Spleen (tissue), 11 donors: ENCODE data around the gene ARHGDIG. TPM values are rescaled to one million over a fixed set of nuclear protein-coding genes. Genes with fewer than 3 reads are reported as not detected.

Experiments
- DNase-seq: peaks from one replicate; pipeline ENCODE4 v3.0.0-alpha.2; 2020
- H3K27ac ChIP-seq, 8 donors: fragments of 200-600 bp; sonication (generic) in 7 of 8; 1 replicate in 4 of 8; 2 replicates in 4 of 8; pipeline versions ENCODE4 v1.5.0 to v1.8.0; 2016 to 2021; ENCODE audit warnings: inconsistent platforms in 4 of 8, mild to moderate bottlenecking in 4 of 8, moderate library complexity in 1 of 8
- H3K27me3 ChIP-seq, 7 donors: fragments of 200-600 bp; sonication (generic) in 6 of 7; replicated peaks in 1 of 7; 1 replicate in 4 of 7; 2 replicates in 3 of 7; pipeline versions ENCODE4 v1.5.0 to v1.8.0; 2016 to 2021; ENCODE audit warnings: inconsistent platforms in 3 of 7, mild to moderate bottlenecking in 1 of 7
- H3K36me3 ChIP-seq, 6 donors: fragments of 200-600 bp; sonication (generic) in 5 of 6; 1 replicate in 4 of 6; 2 replicates in 2 of 6; pipeline versions ENCODE4 v1.5.0 to v1.8.0; 2016 to 2021; ENCODE audit warnings: inconsistent platforms in 2 of 6
- H3K4me1 ChIP-seq, 6 donors: fragments of 200-600 bp; sonication (generic) in 5 of 6; 1 replicate in 3 of 6; 2 replicates in 3 of 6; pipeline versions ENCODE4 v1.5.0 to v1.8.0; 2016 to 2021; ENCODE audit warnings: inconsistent platforms in 3 of 6
- H3K4me3 ChIP-seq, 8 donors: fragments of 200-600 bp; sonication (generic) in 7 of 8; 1 replicate in 4 of 8; 2 replicates in 4 of 8; pipeline versions ENCODE4 v1.5.0 to v1.8.0; 2016 to 2021; ENCODE audit warnings: inconsistent platforms in 4 of 8, mild to moderate bottlenecking in 4 of 8, moderate library complexity in 2 of 8
- H3K9me3 ChIP-seq, 8 donors: fragments of 200-600 bp; sonication (generic) in 7 of 8; 1 replicate in 4 of 8; 2 replicates in 4 of 8; pipeline versions ENCODE4 v1.5.0 to v1.8.0; 2016 to 2021; ENCODE audit warnings: inconsistent platforms in 4 of 8
- CTCF ChIP-seq, 11 experiments: fragments of 200-600 bp in 7 of 11; fragments of 450-650 bp in 4 of 11; sonication (generic) in 4 of 11; IDR thresholded peaks in 8 of 11; conservative IDR thresholded peaks in 3 of 11; 1 replicate in 7 of 11; 2 replicates in 4 of 11; pipeline versions ENCODE4 v1.4.0 to v1.8.0; 2016 to 2021; ENCODE audit warnings: antibody characterized with exemption in 11 of 11, inconsistent platforms in 4 of 11, mild to moderate bottlenecking in 1 of 11
- POLR2A ChIP-seq, 3 donors: fragments of 450-650 bp; IDR thresholded peaks; one replicate each; pipeline ENCODE4 v1.5.1; 2017; ENCODE audit warnings: antibody characterized with exemption in 3 of 3, mild to moderate bottlenecking in 1 of 3
- POLR2AphosphoS5 ChIP-seq, 3 donors: sonication (generic); formaldehyde crosslinking; IDR thresholded peaks; one replicate each; pipeline ENCODE4 v1.5.1; 2017; ENCODE audit warnings: antibody characterized with exemption in 3 of 3
- WGBS, 5 donors: extraction: QIAGEN DNeasy Blood & Tissue Kit in 3 of 5; methylation state at CpG; one replicate each; pipeline versions ENCODE4 v1.1.5 to v1.1.7; 2013 to 2018; 5-methylcytosine and 5-hydroxymethylcytosine counted together
- intact Hi-C: fragments of 100-400 bp; cut with DNase I; formaldehyde crosslinking; loops from one replicate; pipeline ENCODE4 v1.15.0; 2023; ENCODE audit warnings: low total_unique reads
- polyA plus RNA-seq, 3 donors: library from polyadenylated mRNA; stranded (reverse); fragments of 200-250 nt; gene quantifications; one replicate each; pipeline ENCODE4 v1.2.1, GENCODE V29; 2013
- total RNA-seq, 7 donors: library from RNA; depleted of rRNA in 3 of 7; stranded (reverse); fragments of >200 nt in 3 of 7; fragmentation: NEBNext Ultra II Directional in 4 of 7; extraction: Animal tissue kit (Norgen Biotek cat#: 25700) in 4 of 7; gene quantifications; one replicate each; pipeline versions ENCODE4 v1.1.0 to v1.2.1, GENCODE V29; 2016 to 2021
- donor health status: healthy with polysubstance abuse.
- donor health status: DM: no; HTN: no; CAD: no; lungs with moderate emphysema.
- donor health status: DM: no; HTN: no; CAD: no.
- donor health status: Bipolar disorder and iron deficiency.
- donor health status: healthy.
- donor health status: DM: no; HTN: no; CAD: no.
- donor health status: DM: yes; HTN: yes; CAD: no.

Gene ARHGDIG
- total and polyA plus RNA-seq, 10 donors: 0.23 to 0.99 (median 0.26) TPM; not detected in 7

GRCh38 chr16:301235-301634 is 20.8 kb downstream of the ARHGDIG start:
- H3K9me3 ChIP-seq: no peaks in the 10 kb centered on the region
- intact Hi-C loops: no loop called here
- peaks cover 2 to 100% (median 55%) of the 10 kb centered on the region in 6 donors for H3K36me3 ChIP-seq
- H3K4me3 ChIP-seq: no peak overlapping the region
- TF ChIP-seq CTCF (IDR thresholded peaks at IDR 0.05 in 8 of 11, conservative IDR thresholded peaks at IDR 0.05 in 3 of 11) (no peak), POLR2A (IDR thresholded peaks at IDR 0.05) (no peak), POLR2AphosphoS5 (IDR thresholded peaks at IDR 0.05) (no peak)
- H3K27ac ChIP-seq: no peak overlapping the region
- no peaks in the 10 kb centered on the region for H3K4me1 ChIP-seq
- H3K27me3 ChIP-seq: no peaks in the 10 kb centered on the region
- 91 to 96% (median 92%) methylated on average over 6 of the region's 6 CpGs for WGBS, 5 donors
- DNase-seq: no peak

GRCh38 chr16:301950-302349 is 21.6 kb downstream of the ARHGDIG start:
- H3K4me3 ChIP-seq: no peak overlapping the region
- no peaks in the 10 kb centered on the region for H3K27me3 ChIP-seq
- intact Hi-C loops: no loop called here
- H3K9me3 ChIP-seq: no peaks in the 10 kb centered on the region
- no peak for DNase-seq
- peaks cover 0 to 4% (median 0%) of the 10 kb centered on the region in 6 donors for H3K4me1 ChIP-seq
- peaks cover 2 to 100% (median 52%) of the 10 kb centered on the region in 6 donors for H3K36me3 ChIP-seq
- WGBS, 5 donors: 95 to 98% (median 96%) methylated on average over 3 to 13 of the region's 13 CpGs
- no peak for TF ChIP-seq POLR2AphosphoS5 (IDR thresholded peaks at IDR 0.05)
- TF ChIP-seq POLR2A (IDR thresholded peaks at IDR 0.05): no peak
- TF ChIP-seq CTCF (IDR thresholded peaks at IDR 0.05 in 8 of 11, conservative IDR thresholded peaks at IDR 0.05 in 3 of 11): no peak
- no peak overlapping the region for H3K27ac ChIP-seq

GRCh38 chr16:303760-304505 is 23.5 kb downstream of the ARHGDIG start:
- peaks cover 0 to 23% (median 0%) of the 10 kb centered on the region in 6 donors for H3K4me1 ChIP-seq
- TF ChIP-seq POLR2AphosphoS5 (IDR thresholded peaks at IDR 0.05) (peak in 1 of 3 donors; percentile 42), POLR2A (IDR thresholded peaks at IDR 0.05) (no peak), CTCF (IDR thresholded peaks at IDR 0.05 in 8 of 11, conservative IDR thresholded peaks at IDR 0.05 in 3 of 11) (peak in 2 of 11 experiments; percentile 18 to 23)
- peaks cover 2 to 100% (median 56%) of the 10 kb centered on the region in 6 donors for H3K36me3 ChIP-seq
- no peak overlapping the region for H3K4me3 ChIP-seq
- no peak overlapping the region for H3K27ac ChIP-seq
- intact Hi-C loops: no loop called here
- peak; percentile 68 for DNase-seq
- WGBS, 5 donors: 87 to 92% (median 89%) methylated on average over 39 to 43 of the region's 43 CpGs
- no peaks in the 10 kb centered on the region for H3K27me3 ChIP-seq
- H3K9me3 ChIP-seq: no peaks in the 10 kb centered on the region

- Histone ChIP-seq H3K27ac (no peak overlapping the region), H3K36me3 (peaks cover 2 to 100% (median 58%) of the 10 kb centered on the region in 6 donors), H3K4me3 (no peak overlapping the region), H3K27me3 (no peaks in the 10 kb centered on the region), H3K9me3 (no peaks in the 10 kb centered on the region), H3K4me1 (peaks cover 0 to 32% (median 2%) of the 10 kb centered on the region in 6 donors)
- 90 to 96% (median 92%) methylated on average over 18 to 19 of the region's 19 CpGs for WGBS, 5 donors
- TF ChIP-seq POLR2A (IDR thresholded peaks at IDR 0.05) (no peak), POLR2AphosphoS5 (IDR thresholded peaks at IDR 0.05) (peak in 1 of 3 donors; percentile 1)
- intact Hi-C loops: no loop called here
- no peak for DNase-seq
These were observed 25.7 kb downstream of the ARHGDIG start for GRCh38 chr16:305916-306626.
